Stimulated activated naive CD8-positive, alpha-beta T cell treated with anti-CD3 and anti-CD28 coated beads, Interleukin-15, amount 100 ng/mL, for 72 hours (primary cell): ENCODE measurements around the gene DEDD2.

ENCODE experiments used
- ATAC-seq: fragments of 150-1000 bp; cut with Tn5 transposase; 2 replicates; pipeline ENCODE4 v1.10.0; 2021; ENCODE audit warnings: mild to moderate bottlenecking, moderate library complexity
- DNase-seq, 2 donors: peaks; one replicate each; pipeline ENCODE4 v3.0.0; 2021 to 2022
- H3K27ac Mint-ChIP-seq, 2 donors: one replicate each; pipeline ENCODE4 v1.8.0; 2022; ENCODE audit warnings: mild to moderate bottlenecking in 2 of 2, mixed read lengths in 2 of 2, moderate library complexity in 2 of 2
- H3K27me3 Mint-ChIP-seq: one replicate; pipeline ENCODE4 v1.8.0; 2022; ENCODE audit warnings: mixed read lengths
- H3K4me1 Mint-ChIP-seq: one replicate; pipeline ENCODE4 v1.8.0; 2022; ENCODE audit warnings: mild to moderate bottlenecking, mixed read lengths
- H3K4me3 Mint-ChIP-seq, 2 donors: one replicate each; pipeline ENCODE4 v1.8.0; 2022; ENCODE audit warnings: mild to moderate bottlenecking in 2 of 2, mixed read lengths in 2 of 2, moderate library complexity in 1 of 2
- H3K9me3 Mint-ChIP-seq, 2 donors: one replicate each; pipeline ENCODE4 v1.8.0; 2022; ENCODE audit warnings: mixed read lengths in 2 of 2

DEDD2 gene

DNA sequence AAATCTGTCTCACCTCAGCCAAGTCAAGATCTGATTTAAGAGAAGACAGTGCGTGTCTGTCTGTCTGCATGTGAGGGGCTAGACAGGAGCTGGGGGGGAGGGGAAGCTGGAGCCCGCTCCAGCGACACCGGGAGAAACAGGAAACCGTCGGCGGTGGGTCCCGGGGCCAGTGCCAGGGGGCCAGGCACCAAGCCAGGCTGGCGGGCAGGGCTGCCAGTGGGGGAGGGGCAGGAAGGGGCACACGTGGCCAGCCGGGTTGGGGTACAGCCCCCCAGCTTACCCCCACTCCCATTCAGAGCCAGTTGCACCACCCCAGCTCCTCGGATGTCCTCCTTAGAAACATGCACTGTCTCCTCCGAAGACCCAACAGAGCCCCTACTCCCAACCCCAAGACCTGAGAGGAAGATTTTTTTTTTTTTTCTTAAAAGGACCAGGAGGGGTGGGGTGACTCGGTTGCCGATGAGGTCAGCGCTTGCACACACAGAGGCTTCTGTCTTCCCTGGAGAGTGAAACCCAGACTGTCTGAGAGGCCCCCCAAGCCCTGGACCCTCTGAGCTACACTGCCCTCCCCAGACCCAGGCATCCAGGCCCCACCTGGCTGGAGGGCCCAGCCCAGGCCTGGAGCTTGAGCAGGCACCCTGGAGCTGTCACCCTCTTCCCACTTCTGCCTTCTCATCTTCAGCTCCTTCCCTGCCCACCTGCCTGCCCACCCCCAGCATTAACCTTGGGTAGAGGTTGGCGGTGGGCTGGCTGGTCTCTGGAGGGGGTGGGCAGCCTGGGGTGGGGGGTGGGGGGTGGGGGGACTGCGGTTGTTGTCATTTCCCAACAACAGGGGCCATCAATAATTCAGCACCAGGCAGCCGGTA is 33.4 kb upstream of the DEDD2 start:
- DNase-seq (peak in 1 of 2 donors; percentile 34), ATAC-seq (peak; percentile 5)
- Mint-ChIP-seq H3K27me3 (no peaks in the 10 kb centered on the region), H3K4me1 (peaks cover 65% of the 10 kb centered on the region), H3K4me3 (peak overlapping the region; percentile 72 to 93), H3K27ac (peak overlapping the region; percentile 85 to 88), H3K9me3 (no peaks in the 10 kb centered on the region)

DNA sequence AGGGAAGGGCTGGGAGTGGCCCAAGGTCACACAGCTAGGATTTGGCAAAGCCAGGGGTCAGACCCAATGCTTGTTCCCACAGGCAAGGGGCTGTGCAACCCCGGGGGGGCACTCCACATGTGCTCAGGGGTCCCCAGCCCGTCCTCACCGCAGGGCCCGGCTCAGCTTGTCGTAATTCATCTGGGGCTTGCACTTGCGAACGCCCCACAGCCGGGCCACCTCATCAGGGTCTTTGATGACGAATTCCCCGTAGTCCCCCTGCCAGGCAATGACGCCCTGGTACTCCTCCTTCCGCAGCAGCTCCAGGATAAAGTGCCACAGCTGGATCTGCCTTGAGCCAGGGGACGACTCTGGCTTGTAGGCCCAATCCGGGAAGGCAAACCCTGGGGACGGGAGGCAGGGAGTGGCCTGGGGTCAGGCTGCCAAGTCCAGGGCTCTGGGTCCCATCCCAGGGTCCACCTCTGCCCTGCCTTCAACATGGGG is 32.7 kb upstream of the DEDD2 start:
- H3K9me3 Mint-ChIP-seq = no peaks in the 10 kb centered on the region
- DNase-seq (no peak), ATAC-seq (no peak)
- H3K4me3 Mint-ChIP-seq = peak overlapping the region; percentile 69 to 72
- H3K27me3 Mint-ChIP-seq = no peaks in the 10 kb centered on the region
- peak overlapping the region in 1 of 2 donors; percentile 85 for H3K27ac Mint-ChIP-seq
- peaks cover 67% of the 10 kb centered on the region for H3K4me1 Mint-ChIP-seq

DNA sequence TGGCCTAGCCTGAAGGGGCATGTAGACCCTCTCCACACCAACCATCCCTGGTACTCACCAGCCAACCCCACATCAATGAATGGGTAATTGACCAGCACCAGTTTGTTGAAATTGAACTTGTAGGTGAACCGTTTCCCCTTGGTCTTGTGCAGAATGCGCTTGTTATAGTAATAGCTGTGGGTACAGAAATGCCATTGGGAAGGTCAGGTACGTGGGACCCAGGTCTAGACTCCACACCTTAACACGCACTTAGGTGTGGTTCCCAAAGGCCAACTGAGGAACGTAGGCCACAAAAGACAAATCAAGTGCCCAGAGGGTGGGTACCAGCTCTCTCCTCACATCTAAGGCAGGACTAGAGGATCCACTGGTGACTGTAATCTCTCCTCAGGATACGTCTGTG is 32.3 kb upstream of the DEDD2 start:
- Mint-ChIP-seq H3K4me3 (no peak overlapping the region), H3K9me3 (no peaks in the 10 kb centered on the region), H3K4me1 (peaks cover 72% of the 10 kb centered on the region), H3K27me3 (no peaks in the 10 kb centered on the region), H3K27ac (peak overlapping the region in 1 of 2 donors; percentile 85)
- DNase-seq = no peak
- no peak for ATAC-seq

DNA sequence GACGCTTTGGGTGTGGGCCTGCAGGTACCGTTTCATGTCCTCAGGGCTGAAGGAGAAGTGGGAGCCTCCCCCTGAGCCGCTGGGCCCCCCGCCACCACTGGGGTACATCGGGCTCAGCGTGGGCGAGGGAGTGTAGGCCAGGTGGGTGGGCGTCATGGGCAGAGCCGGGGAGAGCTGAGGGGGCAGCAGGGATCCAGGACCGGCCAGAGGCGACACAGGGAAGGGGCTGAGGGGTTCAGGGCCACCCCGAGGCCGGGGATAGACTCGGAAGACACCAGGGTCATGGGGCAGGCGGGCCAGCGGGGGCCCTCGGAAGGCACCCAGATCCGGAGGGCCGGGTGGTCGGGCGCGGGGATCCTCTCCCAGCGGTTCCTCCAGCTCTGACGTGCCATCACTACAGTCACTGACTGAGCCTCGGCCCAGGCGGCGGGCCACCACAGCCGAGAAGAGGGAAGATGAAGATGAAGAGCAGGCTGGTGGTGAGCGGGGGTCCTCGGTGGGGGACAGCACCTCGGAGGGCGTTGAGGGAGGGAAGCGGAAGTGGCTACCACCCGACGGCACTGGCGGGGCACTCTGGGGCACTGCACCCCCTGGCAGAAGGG is 31.8 kb upstream of the DEDD2 start:
- H3K27ac Mint-ChIP-seq = peak overlapping the region in 1 of 2 donors; percentile 36
- H3K9me3 Mint-ChIP-seq = no peaks in the 10 kb centered on the region
- no peak overlapping the region for H3K4me3 Mint-ChIP-seq
- ATAC-seq (no peak), DNase-seq (no peak)
- peaks cover 75% of the 10 kb centered on the region for H3K4me1 Mint-ChIP-seq
- no peaks in the 10 kb centered on the region for H3K27me3 Mint-ChIP-seq

DNA sequence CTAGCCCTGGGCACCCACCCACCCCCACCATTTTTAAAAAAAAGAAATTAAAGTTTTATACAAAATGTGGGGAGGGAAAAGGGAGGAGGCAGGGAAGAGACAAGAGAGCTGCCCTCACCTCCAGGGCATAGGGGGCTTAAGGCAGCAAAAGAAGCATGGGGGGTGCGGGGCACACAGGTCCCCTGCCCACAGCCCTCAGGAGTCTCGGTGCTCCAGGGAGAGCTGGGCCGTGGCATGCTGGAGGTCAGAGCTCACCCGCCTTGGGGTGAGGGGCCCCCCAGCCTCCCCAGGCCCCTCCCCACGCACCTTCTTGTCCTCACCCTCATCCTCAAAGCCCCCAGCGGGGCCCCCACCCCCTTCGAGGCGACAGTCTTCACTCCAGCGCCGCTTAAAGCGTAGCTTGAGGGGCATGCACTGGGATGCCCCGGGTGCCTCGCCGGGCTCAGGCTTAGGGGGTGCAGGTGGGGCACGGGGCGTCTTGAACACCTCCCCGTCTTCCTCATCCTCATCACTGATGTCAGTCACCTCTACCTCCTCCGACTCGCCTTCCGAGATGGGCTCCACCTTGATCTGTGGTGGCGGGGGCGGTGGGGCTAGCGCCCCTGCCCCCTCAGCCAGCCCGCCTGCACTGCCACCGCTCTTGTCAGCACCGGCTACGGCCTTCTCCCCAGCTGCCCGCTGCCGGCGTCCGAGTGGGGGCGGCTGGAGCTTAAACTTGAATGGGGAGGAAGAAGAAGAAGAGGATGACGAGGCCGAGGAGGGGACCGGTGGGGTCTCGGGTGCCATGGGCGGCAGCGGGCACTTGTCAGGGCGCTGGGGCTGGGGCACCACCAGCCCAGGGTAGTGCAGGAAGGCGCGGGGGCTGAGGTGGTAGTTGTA is 31.0 kb upstream of the DEDD2 start:
- Mint-ChIP-seq H3K4me1 (peaks cover 75% of the 10 kb centered on the region), H3K27me3 (no peaks in the 10 kb centered on the region), H3K27ac (peak overlapping the region in 1 of 2 donors; percentile 36), H3K4me3 (no peak overlapping the region), H3K9me3 (no peaks in the 10 kb centered on the region)
- DNase-seq (no peak), ATAC-seq (no peak)

DNA sequence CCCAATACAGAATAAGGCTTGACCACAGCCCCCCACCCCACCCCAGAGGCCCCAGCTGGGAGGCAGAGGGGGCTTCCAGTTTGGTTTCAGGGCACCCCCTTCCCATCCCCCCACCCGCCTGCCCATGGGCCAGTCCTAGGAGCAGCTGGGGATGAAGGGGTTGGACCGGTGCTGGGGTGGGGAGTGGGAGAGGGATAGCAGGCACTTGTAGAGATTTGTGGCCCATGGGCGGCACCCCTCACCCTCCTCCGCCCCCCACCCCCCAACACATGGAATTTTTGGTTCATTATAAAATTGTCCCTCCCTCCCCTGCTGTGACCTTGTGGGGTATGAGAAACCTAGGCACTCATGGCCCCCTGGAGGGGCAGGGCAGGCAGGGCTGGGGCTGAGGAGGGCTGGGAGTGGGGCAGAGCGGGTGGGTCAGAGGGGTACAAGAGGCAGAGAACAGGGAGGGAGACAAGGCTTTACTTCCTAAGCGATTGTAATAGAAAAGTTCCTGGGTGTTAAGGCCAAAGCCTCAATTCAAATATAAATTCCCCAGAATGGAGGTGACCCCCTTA is 30.2 kb upstream of the DEDD2 start:
- Mint-ChIP-seq H3K4me1 (peaks cover 72% of the 10 kb centered on the region), H3K4me3 (no peak overlapping the region), H3K9me3 (no peaks in the 10 kb centered on the region), H3K27ac (no peak overlapping the region), H3K27me3 (no peaks in the 10 kb centered on the region)
- no peak for DNase-seq
- no peak for ATAC-seq

DNA sequence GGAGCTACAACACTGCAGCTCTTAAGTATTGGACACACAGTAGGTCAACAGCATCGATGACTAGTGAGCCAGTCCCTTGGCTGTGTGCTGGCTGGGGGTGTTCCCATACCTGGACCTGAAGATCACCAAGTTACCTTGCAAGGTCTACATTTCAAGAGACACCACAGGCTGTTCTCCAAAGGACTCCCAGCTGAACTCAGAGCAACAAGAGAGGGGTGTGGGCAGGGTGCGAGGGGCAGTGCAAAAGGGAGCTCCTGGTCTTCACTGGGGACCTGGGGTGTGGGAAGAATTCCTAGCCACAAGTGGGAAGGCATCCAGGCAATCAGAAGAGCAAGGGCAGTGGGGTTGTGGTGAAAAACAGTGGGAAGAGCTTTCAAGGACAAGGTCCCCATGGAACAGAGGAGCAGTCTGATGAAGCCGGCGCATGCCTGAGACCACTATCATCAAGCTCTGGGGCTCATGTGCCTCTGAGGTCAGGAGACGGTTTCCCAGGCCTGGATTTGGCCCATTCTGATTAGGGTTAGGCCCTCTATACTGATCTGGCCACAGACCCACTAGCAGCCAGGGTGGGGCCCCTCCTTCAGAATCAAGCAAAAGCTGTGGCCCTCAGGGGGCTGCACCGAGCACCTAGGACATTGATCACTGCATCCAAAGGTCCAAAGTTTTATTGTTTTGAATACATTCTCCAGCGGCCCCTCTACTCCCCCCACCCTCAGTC is 29.6 kb upstream of the DEDD2 start:
- Mint-ChIP-seq H3K4me1 (peaks cover 65% of the 10 kb centered on the region), H3K4me3 (no peak overlapping the region), H3K9me3 (no peaks in the 10 kb centered on the region), H3K27ac (peak overlapping the region in 1 of 2 donors; percentile 5), H3K27me3 (no peaks in the 10 kb centered on the region)
- no peak for DNase-seq
- no peak for ATAC-seq

DNA sequence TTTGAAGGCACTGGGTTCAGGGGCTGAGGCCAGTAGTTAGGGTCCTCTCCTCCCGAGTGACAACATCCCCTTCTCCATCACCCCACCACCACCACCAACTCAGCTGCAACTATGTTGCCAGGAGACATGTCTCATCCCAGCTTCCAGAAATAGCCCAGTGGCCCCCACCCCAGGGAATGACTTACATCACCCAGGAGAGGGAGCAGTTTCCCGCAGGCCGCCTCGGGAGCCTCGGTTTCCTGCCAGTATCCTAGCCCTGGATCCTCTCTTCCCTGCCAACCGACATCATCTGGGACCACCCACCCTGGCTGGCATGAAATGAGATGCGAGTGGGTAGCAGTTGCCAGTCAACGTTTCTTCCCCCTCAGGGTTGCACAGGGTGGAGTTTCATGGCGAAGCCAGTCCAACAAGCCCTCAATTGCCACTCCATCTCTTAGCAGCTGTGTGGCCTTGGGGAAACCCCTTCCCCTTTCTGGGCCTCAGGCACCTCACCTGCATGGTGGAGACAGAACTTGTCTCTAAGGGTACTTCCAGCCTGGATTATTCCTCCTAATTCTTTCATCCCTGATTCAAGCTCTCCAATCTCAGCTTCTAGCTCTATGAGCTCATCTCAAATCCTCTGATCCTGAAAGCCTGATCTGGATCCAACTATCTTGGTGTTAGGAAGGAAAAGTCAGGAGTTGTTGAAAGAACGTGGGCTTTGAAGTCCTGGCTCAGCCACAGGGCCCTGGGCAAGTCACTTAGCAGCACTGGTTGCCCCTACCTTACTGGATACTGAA is 28.9 kb upstream of the DEDD2 start:
- Mint-ChIP-seq H3K9me3 (no peaks in the 10 kb centered on the region), H3K4me1 (peaks cover 59% of the 10 kb centered on the region), H3K27me3 (no peaks in the 10 kb centered on the region), H3K27ac (no peak overlapping the region), H3K4me3 (no peak overlapping the region)
- DNase-seq = no peak
- no peak for ATAC-seq

DNA sequence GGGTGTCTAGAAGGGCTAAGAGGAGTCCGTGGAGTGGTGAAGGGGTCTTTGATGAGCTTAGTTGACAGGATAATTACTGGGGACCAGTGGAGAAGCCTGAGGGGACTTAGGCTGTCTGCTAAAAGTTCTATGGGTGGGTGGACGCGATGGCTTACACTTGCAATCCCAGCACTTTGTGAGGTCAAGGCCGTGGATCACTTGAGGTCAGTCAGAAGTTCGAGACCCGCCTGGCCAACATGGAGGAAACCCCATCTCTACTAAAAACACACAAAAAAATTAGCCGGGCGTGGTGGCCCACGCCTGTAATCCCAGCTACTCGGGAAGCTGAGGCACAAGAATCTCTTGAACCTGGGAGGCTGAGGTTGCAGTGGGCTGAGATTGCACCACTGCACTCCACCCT is 27.8 kb upstream of the DEDD2 start:
- no peak for ATAC-seq
- H3K27me3 Mint-ChIP-seq = no peaks in the 10 kb centered on the region
- H3K27ac Mint-ChIP-seq = peak overlapping the region; percentile 77 to 96

DNA sequence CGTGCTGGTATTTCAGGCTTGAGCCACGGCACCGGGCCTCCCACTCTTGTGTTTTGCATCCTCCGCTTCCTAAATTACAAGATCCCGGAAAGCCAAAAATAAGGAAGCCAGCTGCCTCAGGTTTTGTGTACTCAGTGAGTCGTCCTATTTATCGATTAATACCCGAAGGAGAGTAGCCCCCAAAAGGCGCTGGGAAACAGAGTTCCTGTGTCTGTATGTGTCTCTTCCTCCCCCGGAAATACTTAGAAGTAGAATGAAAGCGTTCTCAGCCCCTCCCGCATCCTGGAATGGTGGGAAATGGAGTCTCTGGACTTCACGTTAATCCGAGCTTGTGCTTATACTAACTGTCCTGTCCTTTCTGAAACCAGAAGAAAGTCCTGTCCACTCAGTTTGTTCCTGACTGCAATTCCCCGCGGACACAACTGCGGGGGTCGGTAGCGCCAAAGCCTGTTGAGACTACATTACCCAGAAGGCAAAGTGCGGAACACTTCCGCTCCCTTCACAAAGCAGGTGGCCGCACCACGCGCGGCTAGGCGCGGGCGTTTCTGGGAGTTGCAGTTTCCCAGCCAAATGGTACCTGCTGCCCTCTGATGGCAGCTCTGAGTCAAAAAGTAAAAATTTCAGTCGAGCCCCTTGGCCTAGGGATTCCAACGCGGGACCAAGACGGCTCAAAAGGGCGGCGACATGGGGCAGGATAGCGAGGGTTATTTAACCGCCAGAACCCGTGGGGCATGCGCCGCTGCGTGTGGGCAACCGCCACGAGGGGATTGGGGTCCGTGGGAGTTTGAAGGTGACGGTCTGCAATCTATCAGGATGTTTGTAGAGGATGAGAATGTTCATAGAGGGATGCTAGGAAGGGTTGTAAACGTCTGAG is 27.1 kb upstream of the DEDD2 start:
- Mint-ChIP-seq H3K27ac (peak overlapping the region; percentile 96), H3K9me3 (no peaks in the 10 kb centered on the region), H3K4me3 (peak overlapping the region; percentile 86 to 94), H3K27me3 (no peaks in the 10 kb centered on the region), H3K4me1 (peaks cover 59% of the 10 kb centered on the region)
- DNase-seq (peak; percentile 92 to 93), ATAC-seq (peak; percentile 54)

More for the DNA sequence above, 27.8 kb upstream of the DEDD2 start:
- Mint-ChIP-seq H3K4me3 (peak overlapping the region; percentile 86 to 94), H3K9me3 (no peaks in the 10 kb centered on the region), H3K4me1 (peaks cover 59% of the 10 kb centered on the region)
- DNase-seq = no peak

DNA sequence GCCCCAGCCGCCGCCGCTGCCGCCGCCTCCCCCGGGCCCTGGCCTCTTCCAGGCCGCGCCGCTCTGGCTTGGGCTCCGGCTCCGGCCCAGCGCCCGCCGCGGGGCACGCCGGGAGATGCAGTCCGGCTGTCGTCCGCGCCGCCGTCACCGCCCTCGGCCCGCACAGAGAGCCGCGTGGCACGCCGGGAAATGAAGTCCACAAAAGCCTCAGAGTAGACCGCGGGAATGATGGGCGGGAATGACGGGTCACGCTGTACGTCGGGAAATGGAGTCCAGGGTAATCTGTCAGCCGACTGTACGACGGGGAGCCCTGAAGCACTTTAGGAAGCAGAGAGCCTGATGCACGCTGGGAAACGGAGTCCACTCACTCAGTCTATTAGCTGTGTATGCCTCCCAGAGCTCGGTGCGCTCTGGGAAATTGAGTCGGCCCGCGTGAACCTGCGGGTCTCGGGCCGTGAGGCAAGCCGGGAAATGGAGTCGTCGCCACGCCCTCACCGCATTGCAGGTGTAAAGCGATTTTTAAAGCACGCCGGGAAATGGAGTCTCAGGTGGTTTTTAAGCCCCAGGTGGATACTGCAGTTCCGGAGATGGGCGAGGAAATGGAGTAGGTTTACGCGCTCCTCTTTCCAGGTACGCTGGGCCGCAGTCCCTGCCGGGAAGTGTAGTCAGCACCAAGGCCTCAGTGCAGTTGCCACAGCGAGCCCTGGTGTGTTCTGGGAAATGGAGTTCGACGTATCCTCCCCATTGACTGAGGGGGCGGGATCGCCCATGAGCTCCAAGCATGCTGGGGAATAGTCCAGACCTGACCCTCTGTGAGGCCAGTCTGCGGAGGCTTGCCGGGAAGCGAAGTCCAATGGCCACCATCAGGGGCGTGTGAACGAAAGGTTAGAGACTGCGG is 25.3 kb upstream of the DEDD2 start, which contains the start of gene GSK3A:
TSS of gene GSK3A (minus strand) at position 91 of the 898 bp plus-strand sequence. CDS start 137 bp downstream, outside the sequence.
- DNase-seq (peak; percentile 96 to 97), ATAC-seq (peak; percentile 86)
- Mint-ChIP-seq H3K27me3 (no peaks in the 10 kb centered on the region), H3K4me1 (peaks cover 55% of the 10 kb centered on the region), H3K4me3 (peak within 1 kb of the TSS; percentile 91 to 94), H3K9me3 (no peaks in the 10 kb centered on the region), H3K27ac (peak within 1 kb of the TSS; percentile 93 to 96)

DNA sequence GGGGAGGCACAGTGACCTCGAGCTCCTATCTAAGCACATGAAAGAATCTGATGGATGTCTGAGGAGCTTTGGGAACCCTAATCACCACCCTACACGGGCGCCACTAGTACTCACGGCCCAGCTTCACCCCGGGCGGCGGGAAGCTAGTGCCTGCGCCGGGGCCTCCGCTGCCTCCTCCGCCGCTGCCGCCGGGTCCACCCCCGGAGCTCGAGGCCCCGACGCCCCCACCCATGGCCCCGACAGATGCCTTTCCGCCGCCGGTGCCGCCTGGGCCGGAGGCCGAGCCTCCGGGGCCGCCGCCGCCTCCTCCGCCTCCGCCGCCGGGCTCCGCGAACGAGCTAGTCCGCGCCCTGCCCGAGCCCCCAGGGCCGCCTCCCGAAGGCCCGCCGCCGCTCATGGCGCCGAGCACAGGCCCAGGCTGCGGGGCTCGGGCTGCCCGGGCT is 24.6 kb upstream of the DEDD2 start:
- Mint-ChIP-seq H3K27me3 (no peaks in the 10 kb centered on the region), H3K9me3 (no peaks in the 10 kb centered on the region), H3K27ac (peak overlapping the region; percentile 83 to 92), H3K4me1 (peaks cover 54% of the 10 kb centered on the region), H3K4me3 (peak overlapping the region; percentile 86 to 91)
- ATAC-seq (peak; percentile 0), DNase-seq (no peak)
